Measurements from ENCODE around the gene STK11IP. TPM values are rescaled to one million over a fixed set of nuclear protein-coding genes. Genes with fewer than 3 reads are reported as not detected.

The STK11IP gene
- total RNA-seq, 2 experiments from 2014 or later, result 28.4 to 31.5 TPM

DNA sequence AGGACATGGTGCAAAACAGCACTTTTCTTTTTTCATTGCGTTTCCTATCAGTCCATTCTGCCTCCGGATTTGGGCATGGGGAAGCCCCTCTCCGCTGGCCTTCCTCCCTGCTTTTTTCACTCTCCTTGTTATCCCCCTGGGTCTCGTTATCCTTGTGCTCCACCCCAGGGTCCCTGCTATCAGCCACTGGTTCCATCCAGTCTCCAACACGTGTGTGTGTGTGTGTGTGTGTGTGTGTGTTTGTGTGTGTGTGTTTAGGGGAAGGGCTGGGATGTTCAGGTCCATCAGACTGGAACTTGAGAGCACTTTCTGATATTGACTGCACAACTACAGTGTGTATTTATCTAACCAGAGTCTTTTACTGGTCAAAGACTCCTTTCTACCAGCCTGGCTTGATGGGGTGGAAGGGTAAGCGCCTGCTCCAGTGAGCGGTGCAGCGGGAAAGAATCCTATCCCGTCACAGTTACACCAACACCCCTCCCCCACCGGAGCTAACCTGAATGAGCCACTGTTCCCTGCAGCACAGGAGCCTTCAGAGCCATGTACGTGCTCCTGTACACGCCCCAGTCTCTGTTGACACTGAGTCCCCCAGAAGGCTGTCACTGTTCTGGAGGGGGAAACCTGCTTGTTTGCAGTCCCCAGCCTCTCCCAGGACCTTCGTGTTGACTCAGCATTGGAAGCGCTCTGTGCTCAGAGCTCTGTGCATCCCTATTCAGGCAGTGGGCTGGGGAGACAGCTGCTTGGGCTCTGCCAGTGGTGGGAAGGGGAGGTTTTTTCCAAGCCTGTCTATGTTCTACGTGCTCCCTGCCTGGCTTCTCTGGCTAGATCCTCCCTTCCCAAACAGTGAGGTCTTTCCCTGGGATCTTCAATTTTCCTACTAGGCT, 20.9 kb upstream of the STK11IP start:
- Mint-ChIP-seq H3K4me3 (no peak overlapping the region), H3K27ac (no peak overlapping the region), H3K9me3 (no peaks in the 10 kb centered on the region), H3K36me3 (ENCODE audit: low read depth) (no peaks in the 10 kb centered on the region), H3K27me3 (peaks cover 30% of the 10 kb centered on the region), H3K4me1 (no peaks in the 10 kb centered on the region)
- DNase-seq, result no peak
- ChIA-PET CTCF (interaction anchor here (1.2 kb wide), 1 partner anchor 174 kb away, joined by 3 read pairs; no protein-coding TSS in a partner anchor), POLR2A (no interaction called here)

DNA sequence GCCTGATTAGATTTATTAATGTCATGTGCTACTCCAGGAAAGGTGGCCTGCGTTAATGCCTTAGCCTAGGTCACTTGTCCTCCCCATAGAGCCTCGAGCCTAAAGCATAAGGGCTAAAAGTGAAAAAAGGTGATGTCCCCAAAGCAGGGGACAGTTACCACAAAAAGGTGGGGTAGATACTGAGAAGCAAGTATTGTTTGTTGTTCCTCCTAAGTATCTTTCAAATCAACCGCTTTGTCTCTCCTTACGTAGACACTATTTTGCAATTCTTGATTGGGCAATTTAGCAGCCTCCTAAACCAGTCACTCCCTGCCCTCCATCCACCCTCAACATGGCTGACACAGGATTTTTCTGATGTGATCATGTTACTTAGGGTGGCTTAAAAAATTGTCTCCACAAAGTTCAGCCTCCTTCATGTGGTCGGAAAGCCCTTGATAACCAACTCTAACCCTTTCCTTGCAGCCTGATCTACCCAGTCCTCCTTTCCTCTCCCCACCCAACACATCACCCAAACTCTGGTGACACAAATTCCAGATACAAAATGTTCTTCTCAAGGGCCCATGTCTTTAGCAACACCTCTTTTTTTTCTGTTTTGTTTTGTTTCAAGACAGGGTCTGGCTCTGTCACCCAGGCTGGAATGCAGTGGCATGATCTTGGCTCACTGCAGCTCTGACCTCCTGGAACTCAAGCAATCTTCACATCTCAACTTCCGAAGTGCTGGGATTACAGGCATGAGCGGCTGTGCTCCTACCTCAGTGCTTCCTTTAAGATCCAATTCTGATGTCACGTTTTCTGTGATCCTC, 18.6 kb upstream of the STK11IP start:
- ChIA-PET POLR2A (no interaction called here), CTCF (no interaction called here)
- H3K36me3 Mint-ChIP-seq (ENCODE audit: low read depth), result no peaks in the 10 kb centered on the region
- peaks cover 14% of the 10 kb centered on the region for H3K27me3 Mint-ChIP-seq
- H3K27ac Mint-ChIP-seq, result no peak overlapping the region
- no peaks in the 10 kb centered on the region for H3K4me1 Mint-ChIP-seq
- H3K9me3 Mint-ChIP-seq, result no peaks in the 10 kb centered on the region
- DNase-seq, result no peak
- H3K4me3 Mint-ChIP-seq, result no peak overlapping the region

DNA sequence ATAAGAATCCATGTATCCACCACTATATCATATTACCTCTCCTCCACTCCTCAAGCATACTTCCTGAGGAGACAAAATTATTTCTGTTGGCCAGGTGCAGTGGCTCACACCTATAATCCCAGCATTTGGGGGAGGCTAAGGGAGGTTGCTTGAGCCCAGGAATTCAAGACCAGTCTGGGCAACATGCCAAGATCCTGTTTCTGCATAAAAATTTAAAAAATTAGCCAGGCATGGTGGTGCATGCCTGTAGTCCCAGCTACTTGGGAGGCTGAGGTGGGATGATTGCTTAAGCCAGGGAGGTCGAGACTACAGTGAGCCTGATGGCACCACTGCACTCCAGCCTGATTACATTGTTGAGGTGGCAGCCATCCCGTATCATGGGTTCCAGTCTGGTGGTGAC, 16.3 kb upstream of the STK11IP start:
- peaks cover 12% of the 10 kb centered on the region for H3K27me3 Mint-ChIP-seq
- CTCF ChIA-PET, result no interaction called here
- no peaks in the 10 kb centered on the region for H3K9me3 Mint-ChIP-seq
- H3K27ac Mint-ChIP-seq, result no peak overlapping the region
- H3K4me3 Mint-ChIP-seq, result no peak overlapping the region
- no peaks in the 10 kb centered on the region for H3K4me1 Mint-ChIP-seq
- no peak for DNase-seq
- POLR2A ChIA-PET, result no interaction called here
- no peaks in the 10 kb centered on the region for H3K36me3 Mint-ChIP-seq (ENCODE audit: low read depth)

DNA sequence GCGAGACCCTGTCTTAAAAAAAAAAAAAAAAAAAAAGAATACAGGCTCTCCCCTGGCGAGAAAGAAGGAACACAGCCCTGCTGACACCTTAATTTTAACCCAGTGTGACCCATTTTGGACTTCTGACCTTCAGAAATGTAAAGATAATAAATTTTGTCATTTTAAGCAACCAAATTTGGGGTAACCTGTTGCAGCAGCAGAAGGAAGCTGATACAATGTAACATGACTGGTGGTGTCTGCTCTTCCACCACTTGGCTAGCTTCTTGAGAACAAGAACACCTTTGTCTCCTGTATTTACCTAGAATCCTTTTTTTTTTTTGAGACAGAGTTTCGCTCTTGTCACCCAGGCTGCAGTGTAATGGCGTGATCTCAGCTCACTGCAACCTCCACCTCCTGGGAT, 6.6 kb upstream of the STK11IP start:
- Mint-ChIP-seq H3K27me3 (peaks cover 13% of the 10 kb centered on the region), H3K36me3 (ENCODE audit: low read depth) (no peaks in the 10 kb centered on the region), H3K9me3 (no peaks in the 10 kb centered on the region), H3K4me1 (no peaks in the 10 kb centered on the region), H3K4me3 (no peak overlapping the region), H3K27ac (no peak overlapping the region)
- CTCF ChIA-PET, result interaction anchor here (0.6 kb wide), 1 partner anchor 471 kb away, joined by 4 read pairs; no protein-coding TSS in a partner anchor
- POLR2A ChIA-PET, result no interaction called here
- no peak for DNase-seq

DNA sequence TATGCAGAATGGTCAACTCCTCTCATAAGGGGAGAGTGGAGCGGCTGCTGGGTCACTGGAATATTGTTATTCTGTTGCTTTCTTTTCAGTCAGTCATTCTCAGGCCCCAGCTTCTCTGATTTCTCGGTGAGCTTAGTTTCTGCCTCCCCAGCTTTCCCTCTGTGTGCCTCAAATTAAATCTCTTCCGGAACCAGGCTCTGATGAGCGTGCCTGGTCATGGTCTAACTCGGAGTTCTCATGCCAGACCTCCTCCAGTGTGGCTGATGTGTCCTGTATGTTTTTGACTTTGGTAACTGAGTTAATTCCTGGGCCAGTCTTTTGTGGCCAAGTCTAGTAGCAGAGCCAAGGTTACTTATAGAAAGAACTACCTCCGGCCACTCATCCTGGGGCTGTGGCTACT, 4.9 kb upstream of the STK11IP start:
- peaks cover 12% of the 10 kb centered on the region for H3K27me3 Mint-ChIP-seq
- H3K36me3 Mint-ChIP-seq (ENCODE audit: low read depth), result no peaks in the 10 kb centered on the region
- POLR2A ChIA-PET, result no interaction called here
- no peak overlapping the region for H3K4me3 Mint-ChIP-seq
- H3K9me3 Mint-ChIP-seq, result no peaks in the 10 kb centered on the region
- peaks cover 8% of the 10 kb centered on the region for H3K4me1 Mint-ChIP-seq
- no peak overlapping the region for H3K27ac Mint-ChIP-seq
- CTCF ChIA-PET, result interaction anchor here (1.2 kb wide), 1 partner anchor 52 kb away, joined by 4 read pairs; no protein-coding TSS in a partner anchor
- no peak for DNase-seq

DNA sequence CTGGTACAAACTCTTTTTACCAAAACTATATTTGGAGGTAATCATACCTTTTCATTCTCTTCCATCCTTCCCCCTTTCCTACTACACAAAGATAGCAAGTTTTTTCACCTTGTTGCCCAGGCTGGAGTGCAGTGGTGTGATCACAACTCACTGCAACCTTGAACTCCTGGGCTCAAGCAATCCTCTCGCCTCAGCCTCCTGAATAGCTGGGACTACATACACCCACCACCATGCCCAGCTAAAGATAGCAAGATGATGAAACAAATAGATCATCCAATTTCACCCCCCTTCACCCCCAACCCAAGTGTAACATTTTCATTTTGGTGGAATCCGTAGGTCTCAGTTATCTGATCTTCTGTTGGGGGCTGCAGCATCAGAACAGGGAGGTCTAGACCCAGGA, 4.5 kb upstream of the STK11IP start:
- ChIA-PET POLR2A (no interaction called here), CTCF (interaction anchor here (1.2 kb wide), 1 partner anchor 52 kb away, joined by 4 read pairs; no protein-coding TSS in a partner anchor)
- no peaks in the 10 kb centered on the region for H3K36me3 Mint-ChIP-seq (ENCODE audit: low read depth)
- no peak for DNase-seq
- peaks cover 11% of the 10 kb centered on the region for H3K4me1 Mint-ChIP-seq
- H3K9me3 Mint-ChIP-seq, result no peaks in the 10 kb centered on the region
- no peak overlapping the region for H3K4me3 Mint-ChIP-seq
- H3K27ac Mint-ChIP-seq, result no peak overlapping the region
- peaks cover 12% of the 10 kb centered on the region for H3K27me3 Mint-ChIP-seq

DNA sequence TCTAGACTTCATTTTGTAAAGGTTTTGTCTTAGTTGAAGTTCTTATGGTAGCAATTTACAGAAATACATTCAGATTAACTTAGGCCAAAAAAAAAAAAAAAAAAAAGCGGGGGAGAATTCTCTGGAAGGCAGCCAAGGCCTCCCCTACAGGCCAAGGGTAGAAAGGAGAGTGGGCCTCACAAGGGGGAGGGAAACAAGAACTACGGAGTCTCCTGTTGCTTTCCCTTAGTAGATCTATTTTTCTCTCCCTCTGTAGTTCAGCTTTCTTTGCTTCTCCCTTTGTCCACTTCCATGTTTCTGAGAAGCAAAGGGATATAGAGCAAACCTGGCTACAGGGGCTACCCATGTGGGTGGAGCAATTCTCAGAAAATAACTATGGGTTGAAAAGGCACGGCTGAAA, 2.4 kb upstream of the STK11IP start:
- Mint-ChIP-seq H3K36me3 (ENCODE audit: low read depth) (no peaks in the 10 kb centered on the region), H3K4me3 (no peak overlapping the region), H3K27ac (no peak overlapping the region), H3K4me1 (peaks cover 24% of the 10 kb centered on the region), H3K27me3 (peaks cover 12% of the 10 kb centered on the region), H3K9me3 (no peaks in the 10 kb centered on the region)
- ChIA-PET POLR2A (interaction anchor here (0.8 to 1.0 kb wide), 2 partner anchors 11 to 97 kb away, joined by 3 read pairs; partner anchors contain the start of gene GMPPA), CTCF (interaction anchor here (0.7 to 2.9 kb wide), 4 partner anchors 35 to 1854 kb away, joined by 3 to 21 read pairs (median 4); partner anchors contain the start of genes CHPF and TMEM198)
- no peak for DNase-seq

DNA sequence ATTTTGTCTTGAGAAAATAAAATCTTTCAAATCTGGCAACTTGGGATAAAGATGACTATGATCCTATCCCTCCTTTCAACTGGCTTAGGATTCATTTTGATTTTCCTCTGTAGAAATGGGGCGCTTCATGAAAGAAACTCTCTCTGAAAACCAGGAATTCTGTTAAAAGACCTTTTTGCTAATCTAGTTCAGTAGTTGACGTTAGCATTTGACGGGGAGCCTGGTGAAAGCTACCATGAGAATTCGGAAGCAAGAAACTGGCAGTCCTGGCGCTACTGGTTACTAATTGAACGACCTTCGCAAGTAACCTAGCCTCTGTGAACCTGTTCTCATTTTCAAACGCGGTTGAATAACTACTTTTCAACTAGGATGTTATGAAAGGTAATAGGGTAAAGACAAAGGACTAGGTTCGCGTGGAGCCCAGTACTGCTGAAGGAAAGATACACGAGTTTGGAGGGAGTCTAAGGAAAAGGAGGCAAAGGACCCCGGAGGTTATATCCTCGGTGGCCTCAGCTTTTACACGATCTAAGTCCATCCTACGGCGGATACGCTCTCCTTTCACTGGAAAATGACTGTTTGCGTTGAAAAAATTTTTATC, 604 bp upstream of the STK11IP start:
- Mint-ChIP-seq H3K36me3 (ENCODE audit: low read depth) (no peaks in the 10 kb centered on the region), H3K27ac (peak overlapping the region; percentile 89), H3K27me3 (peaks cover 12% of the 10 kb centered on the region), H3K4me3 (peak overlapping the region; percentile 96), H3K9me3 (no peaks in the 10 kb centered on the region), H3K4me1 (peaks cover 24% of the 10 kb centered on the region)
- DNase-seq, result no peak
- POLR2A ChIA-PET, result interaction anchor here (0.9 to 1.2 kb wide), 5 partner anchors 15 to 391 kb away, joined by 3 to 5 read pairs (median 3); partner anchors contain the start of genes CHPF, OBSL1 and TMEM198
- CTCF ChIA-PET, result interaction anchor here (1.1 to 2.9 kb wide), 3 partner anchors 46 to 55 kb away, joined by 3 to 21 read pairs (median 4); partner anchors contain the start of genes CHPF and TMEM198

DNA sequence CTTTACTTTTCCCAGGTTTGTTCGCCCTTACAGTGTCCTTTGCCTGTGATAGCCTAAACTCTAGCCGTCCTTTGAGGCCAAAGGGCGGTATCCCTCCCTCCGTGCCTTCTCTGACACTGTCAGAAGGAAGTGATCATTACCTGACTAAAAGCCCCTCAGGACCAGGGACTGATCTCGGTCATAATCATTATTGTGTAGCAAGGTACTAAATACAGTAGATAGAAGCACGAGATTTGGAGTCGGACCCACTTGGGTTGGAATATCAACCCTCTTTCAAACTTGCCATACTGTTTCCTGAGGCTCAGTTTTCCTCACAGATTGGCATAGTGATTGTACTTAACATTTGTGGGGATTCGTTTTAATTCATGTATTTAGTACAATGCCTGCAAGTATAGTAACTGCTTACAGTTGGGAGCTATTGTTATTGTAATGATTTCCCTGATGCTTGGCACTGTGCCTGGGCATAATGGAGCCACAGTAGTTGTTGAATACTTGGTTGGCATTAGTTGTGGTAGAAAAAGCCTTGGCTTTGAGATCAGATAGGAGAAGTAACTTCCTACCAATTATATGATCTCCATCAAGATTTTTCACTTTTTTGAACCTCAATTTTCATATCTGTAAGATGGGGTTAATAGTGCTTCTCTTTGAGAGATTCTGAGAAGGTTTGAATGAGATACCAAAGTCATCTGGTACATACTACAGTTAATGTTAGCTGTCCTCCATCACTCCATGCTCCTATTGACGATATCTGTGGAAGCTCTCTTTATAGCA, 836 bp downstream of the STK11IP start:
- DNase-seq, result no peak
- H3K4me3 Mint-ChIP-seq, result peak overlapping the region; percentile 96
- peaks cover 3% of the 10 kb centered on the region for H3K27me3 Mint-ChIP-seq
- H3K36me3 Mint-ChIP-seq (ENCODE audit: low read depth), result no peaks in the 10 kb centered on the region
- peaks cover 24% of the 10 kb centered on the region for H3K4me1 Mint-ChIP-seq
- ChIA-PET CTCF (interaction anchor here (0.9 to 2.9 kb wide), 2 partner anchors 38 to 56 kb away, joined by 3 to 21 read pairs; partner anchors contain the start of genes CHPF and TMEM198), POLR2A (interaction anchor here (0.6 to 1.2 kb wide), 2 partner anchors 14 to 27 kb away, joined by 3 read pairs; partner anchors contain the start of gene OBSL1)
- no peaks in the 10 kb centered on the region for H3K9me3 Mint-ChIP-seq
- H3K27ac Mint-ChIP-seq, result peak overlapping the region; percentile 89

DNA sequence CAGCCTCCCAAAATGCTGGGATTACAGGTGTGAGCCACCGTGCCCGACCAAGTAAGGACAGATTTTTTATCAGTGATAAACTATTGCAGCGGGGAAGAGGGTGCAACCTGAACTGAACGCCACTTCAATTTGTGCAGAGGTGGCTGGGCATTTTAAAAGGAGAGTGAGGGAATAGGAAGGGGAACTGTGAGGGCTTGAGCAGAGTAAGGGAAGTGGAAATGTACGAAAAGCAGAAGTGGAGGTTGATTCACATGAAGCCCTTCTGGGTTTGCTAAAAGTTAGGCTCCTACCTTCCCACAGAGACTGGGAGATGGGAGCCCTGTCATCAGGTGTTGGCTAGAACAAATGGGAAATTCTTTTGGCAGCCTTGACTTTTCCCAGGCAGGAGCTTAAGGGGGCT, 6.1 kb downstream of the STK11IP start:
- H3K36me3 Mint-ChIP-seq (ENCODE audit: low read depth), result peaks cover 12% of the 10 kb centered on the region

DNA sequence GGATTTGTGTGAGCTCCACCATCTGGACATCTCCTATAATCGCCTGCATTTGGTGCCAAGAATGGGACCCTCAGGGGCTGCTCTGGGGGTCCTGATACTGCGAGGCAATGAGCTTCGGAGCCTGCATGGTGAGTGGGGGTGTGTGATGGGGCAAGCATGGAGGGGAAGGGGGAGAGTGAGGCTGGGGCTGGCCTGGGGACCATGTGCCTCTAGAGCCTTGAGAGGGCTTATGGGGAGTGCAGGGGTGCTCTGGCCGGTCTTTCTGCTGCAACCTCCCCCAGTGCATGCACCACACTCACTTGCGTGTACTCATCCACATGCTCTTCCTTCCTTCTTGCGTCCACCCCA, 7.9 kb downstream of the STK11IP start:
- H3K4me3 Mint-ChIP-seq, result no peak overlapping the region
- H3K27me3 Mint-ChIP-seq, result no peaks in the 10 kb centered on the region
- no peaks in the 10 kb centered on the region for H3K4me1 Mint-ChIP-seq
- no peaks in the 10 kb centered on the region for H3K9me3 Mint-ChIP-seq
- ChIA-PET POLR2A (no interaction called here), CTCF (no interaction called here)
- H3K36me3 Mint-ChIP-seq (ENCODE audit: low read depth), result peaks cover 12% of the 10 kb centered on the region
- H3K27ac Mint-ChIP-seq, result no peak overlapping the region
- no peak for DNase-seq

More for the DNA sequence above, 6.1 kb downstream of the STK11IP start:
- ChIA-PET POLR2A (no interaction called here), CTCF (no interaction called here)
- no peak overlapping the region for H3K27ac Mint-ChIP-seq
- DNase-seq, result no peak
- H3K4me3 Mint-ChIP-seq, result no peak overlapping the region
- peaks cover 6% of the 10 kb centered on the region for H3K4me1 Mint-ChIP-seq
- H3K27me3 Mint-ChIP-seq, result no peaks in the 10 kb centered on the region
- H3K9me3 Mint-ChIP-seq, result no peaks in the 10 kb centered on the region

DNA sequence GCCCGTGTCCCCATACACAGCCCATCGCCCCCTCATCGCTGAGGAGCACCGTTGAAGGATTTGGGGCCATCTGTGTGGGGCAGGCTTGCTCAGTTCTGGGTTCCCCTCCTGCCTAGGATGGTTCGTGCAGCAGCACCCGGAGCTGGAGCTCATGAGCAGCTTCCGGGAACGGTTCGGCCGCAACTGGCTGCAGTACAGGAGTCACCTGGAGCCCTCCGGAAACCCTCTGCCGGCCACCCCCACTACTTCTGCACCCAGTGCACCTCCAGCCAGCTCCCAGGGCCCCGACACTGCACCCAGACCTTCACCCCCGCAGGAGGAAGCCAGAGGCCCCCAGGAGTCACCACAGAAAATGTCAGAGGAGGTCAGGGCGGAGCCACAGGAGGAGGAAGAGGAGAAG, 10.3 kb downstream of the STK11IP start:
- Mint-ChIP-seq H3K9me3 (no peaks in the 10 kb centered on the region), H3K27me3 (no peaks in the 10 kb centered on the region), H3K4me1 (peaks cover 7% of the 10 kb centered on the region), H3K36me3 (ENCODE audit: low read depth) (peaks cover 12% of the 10 kb centered on the region), H3K27ac (no peak overlapping the region), H3K4me3 (no peak overlapping the region)
- no peak for DNase-seq
- ChIA-PET POLR2A (no interaction called here), CTCF (no interaction called here)

Data from activated CD4-positive, alpha-beta memory T cell treated with anti-CD3 and anti-CD28 coated beads, Interleukin-2, amount 10 ng/mL, durations not matched to agents 7 days and 5 days (primary cell).